ENCODE data around the gene POP7. TPM values are rescaled to one million over a fixed set of nuclear protein-coding genes. Genes with fewer than 3 reads are reported as not detected.
A peak's percentile ranks its signal among the peaks of the same experiment; 100 is the strongest.
"Not testable (repeated sequence)": the region's sequence is repeated elsewhere in the genome, so short reads cannot be mapped to it uniquely, and the experiment has no call there.

Gene POP7
- total RNA-seq, 4 donors from 2014 or later, result 23.9 to 38.1 (median 29.7) TPM

- no peak overlapping the region for H3K27ac ChIP-seq
- no peaks in the 10 kb centered on the region for H3K36me3 ChIP-seq
- no peak overlapping the region for H3K4me3 ChIP-seq
- no peak for TF ChIP-seq POLR2A (IDR thresholded peaks at IDR 0.05)
- TF ChIP-seq, protein P1, sequence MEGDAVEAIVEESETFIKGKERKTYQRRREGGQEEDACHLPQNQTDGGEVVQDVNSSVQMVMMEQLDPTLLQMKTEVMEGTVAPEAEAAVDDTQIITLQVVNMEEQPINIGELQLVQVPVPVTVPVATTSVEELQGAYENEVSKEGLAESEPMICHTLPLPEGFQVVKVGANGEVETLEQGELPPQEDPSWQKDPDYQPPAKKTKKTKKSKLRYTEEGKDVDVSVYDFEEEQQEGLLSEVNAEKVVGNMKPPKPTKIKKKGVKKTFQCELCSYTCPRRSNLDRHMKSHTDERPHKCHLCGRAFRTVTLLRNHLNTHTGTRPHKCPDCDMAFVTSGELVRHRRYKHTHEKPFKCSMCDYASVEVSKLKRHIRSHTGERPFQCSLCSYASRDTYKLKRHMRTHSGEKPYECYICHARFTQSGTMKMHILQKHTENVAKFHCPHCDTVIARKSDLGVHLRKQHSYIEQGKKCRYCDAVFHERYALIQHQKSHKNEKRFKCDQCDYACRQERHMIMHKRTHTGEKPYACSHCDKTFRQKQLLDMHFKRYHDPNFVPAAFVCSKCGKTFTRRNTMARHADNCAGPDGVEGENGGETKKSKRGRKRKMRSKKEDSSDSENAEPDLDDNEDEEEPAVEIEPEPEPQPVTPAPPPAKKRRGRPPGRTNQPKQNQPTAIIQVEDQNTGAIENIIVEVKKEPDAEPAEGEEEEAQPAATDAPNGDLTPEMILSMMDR (IDR thresholded peaks at IDR 0.05), result no peak
- peaks cover 0 to 2% (median 0%) of the 10 kb centered on the region in 4 donors for H3K4me1 ChIP-seq
- H3K27me3 ChIP-seq, result no peaks in the 10 kb centered on the region
- H3K9me3 ChIP-seq, result no peaks in the 10 kb centered on the region
- no peak for DNase-seq
Measured at GRCh38 chr7:100699018-100699417, 6.9 kb upstream of the POP7 start.

- H3K27ac ChIP-seq, H3K9me3 ChIP-seq, H3K36me3 ChIP-seq, H3K4me1 ChIP-seq, H3K27me3 ChIP-seq, H3K4me3 ChIP-seq, DNase-seq: not testable (repeated sequence)
Measured at GRCh38 chr7:100701089-100701488, 4.8 kb upstream of the POP7 start.

GRCh38 chr7:100705320-100705752 is 585 bp upstream of the POP7 start:
- Histone ChIP-seq H3K4me1 (peaks cover 0 to 20% (median 5%) of the 10 kb centered on the region in 4 donors), H3K4me3 (peak overlapping the region; percentile 71 to 92 (median 80)), H3K27ac (peak overlapping the region; percentile 92 to 97 (median 94)), H3K27me3 (no peaks in the 10 kb centered on the region), H3K9me3 (no peaks in the 10 kb centered on the region), H3K36me3 (peaks cover 0 to 5% (median 0%) of the 10 kb centered on the region in 3 donors)
- TF ChIP-seq, protein P1 (IDR thresholded peaks at IDR 0.05), result peak; percentile 80 to 96 (median 90)
- no peak for TF ChIP-seq POLR2A (IDR thresholded peaks at IDR 0.05)
- peak; percentile 73 to 86 (median 85) for DNase-seq

DNA sequence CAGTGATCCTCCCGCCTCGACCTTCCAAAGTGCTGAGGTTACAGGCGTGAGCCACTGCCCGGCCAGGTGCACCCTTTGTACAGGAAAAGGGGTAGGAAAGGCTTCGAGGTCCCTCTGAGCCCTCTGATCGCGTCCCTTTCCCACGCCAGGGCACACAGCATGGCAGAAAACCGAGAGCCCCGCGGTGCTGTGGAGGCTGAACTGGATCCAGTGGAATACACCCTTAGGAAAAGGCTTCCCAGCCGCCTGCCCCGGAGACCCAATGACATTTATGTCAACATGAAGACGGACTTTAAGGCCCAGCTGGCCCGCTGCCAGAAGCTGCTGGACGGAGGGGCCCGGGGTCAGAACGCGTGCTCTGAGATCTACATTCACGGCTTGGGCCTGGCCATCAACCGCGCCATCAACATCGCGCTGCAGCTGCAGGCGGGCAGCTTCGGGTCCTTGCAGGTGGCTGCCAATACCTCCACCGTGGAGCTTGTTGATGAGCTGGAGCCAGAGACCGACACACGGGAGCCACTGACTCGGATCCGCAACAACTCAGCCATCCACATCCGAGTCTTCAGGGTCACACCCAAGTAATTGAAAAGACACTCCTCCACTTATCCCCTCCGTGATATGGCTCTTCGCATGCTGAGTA is 871 bp downstream of the POP7 start:
- peaks cover 0 to 5% (median 0%) of the 10 kb centered on the region in 3 donors for H3K36me3 ChIP-seq
- peak overlapping the region; percentile 92 to 97 (median 94) for H3K27ac ChIP-seq
- DNase-seq, result peak in 1 of 3 donors; percentile 17
- TF ChIP-seq, protein P1 (IDR thresholded peaks at IDR 0.05), result no peak
- TF ChIP-seq POLR2A (IDR thresholded peaks at IDR 0.05), result no peak
- H3K9me3 ChIP-seq, result no peaks in the 10 kb centered on the region
- peaks cover 0 to 20% (median 5%) of the 10 kb centered on the region in 4 donors for H3K4me1 ChIP-seq
- H3K4me3 ChIP-seq, result peak overlapping the region; percentile 71 to 92 (median 80)
- no peaks in the 10 kb centered on the region for H3K27me3 ChIP-seq

DNA sequence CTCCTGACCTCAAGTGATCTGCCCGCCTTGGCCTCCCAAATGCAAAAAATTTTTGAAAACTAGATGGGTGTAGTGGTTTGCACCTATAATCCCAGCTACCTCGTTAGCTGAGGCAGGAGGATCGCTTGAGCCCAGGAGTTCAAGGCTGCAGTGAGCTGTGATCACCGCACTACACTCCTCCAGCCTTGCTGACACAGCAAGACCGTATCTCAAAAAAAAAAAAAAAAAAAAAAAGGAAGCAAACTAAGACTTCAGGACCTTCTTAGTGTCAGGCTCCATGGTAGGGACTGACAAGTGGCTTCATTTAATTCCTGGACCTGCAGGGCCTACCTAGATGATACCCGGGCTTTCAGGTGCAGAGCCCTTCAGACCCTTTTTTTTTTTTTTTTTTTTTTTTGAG is 2.5 kb downstream of the POP7 start:
- Histone ChIP-seq H3K9me3 (no peaks in the 10 kb centered on the region), H3K27ac (no peak overlapping the region), H3K4me3 (no peak overlapping the region), H3K4me1 (peaks cover 0 to 20% (median 5%) of the 10 kb centered on the region in 4 donors), H3K27me3 (no peaks in the 10 kb centered on the region), H3K36me3 (peaks cover 0 to 5% (median 0%) of the 10 kb centered on the region in 3 donors)
- DNase-seq, result no peak
- TF ChIP-seq POLR2A (IDR thresholded peaks at IDR 0.05), result no peak
- TF ChIP-seq, protein P1 (IDR thresholded peaks at IDR 0.05), result no peak

- H3K27ac ChIP-seq, result no peak overlapping the region
Measured at GRCh38 chr7:100710452-100710851, 4.5 kb downstream of the POP7 start.

More at GRCh38 chr7:100710452-100710851, 4.5 kb downstream of the POP7 start:
- Histone ChIP-seq H3K4me3 (no peak overlapping the region), H3K9me3 (no peaks in the 10 kb centered on the region), H3K4me1 (peaks cover 0 to 14% (median 3%) of the 10 kb centered on the region in 4 donors), H3K36me3 (peaks cover 0 to 5% (median 0%) of the 10 kb centered on the region in 3 donors), H3K27me3 (no peaks in the 10 kb centered on the region)
- no peak for TF ChIP-seq POLR2A (IDR thresholded peaks at IDR 0.05)
- TF ChIP-seq, protein P1 (IDR thresholded peaks at IDR 0.05), result no peak
- no peak for DNase-seq

Measured in Peyer's patch (tissue), 4 donors.